K562 (cell line): ENCODE measurements around the gene EYA2. TPM values are rescaled to one million over a fixed set of nuclear protein-coding genes. Genes with fewer than 3 reads are reported as not detected.
A peak's percentile ranks its signal among the peaks of the same experiment; 100 is the strongest.

ENCODE experiments used
- ATAC-seq: fragments of 200-7000 bp; cut with Tn5 transposase; 3 replicates; pipeline ENCODE4 v1.9.1; 2020; ENCODE audit warnings: moderate library complexity
- BruUV-seq: library from RNA; stranded (reverse); fragments of 400-500 nt; replicated peaks from 2 replicates; lab custom pipeline; 2021; lab: Mats Ljungman, UMichigan
- CTCF ChIA-PET: fragments of 300-600 bp; formaldehyde crosslinking; extraction: SDS; loops from one replicate; lab custom pipeline; 2021; ENCODE audit warnings: low intra/inter-chr PET ratio; lab: Yijun Ruan, JAX
- POLR2A ChIA-PET: fragments of 300-600, 350-650 bp; sonication (Branson Sonifier 250); formaldehyde crosslinking; extraction: SDS; loops from one replicate; lab custom pipeline; 2021; ENCODE audit warnings: antibody characterized with exemption, inconsistent platforms; lab: Yijun Ruan, JAX
- DNase-seq, 4 experiments: peaks; one replicate each; pipeline versions ENCODE4 v3.0.0 to v3.0.0-alpha.2; 2011 to 2018; ENCODE audit warnings: low spot score in 3 of 4, mixed read lengths in 3 of 4; ENCODE audit errors: extremely low read depth in 1 of 4
- FAIRE-seq: peaks from 2 replicates; lab custom pipeline; 2011; peaks lifted over from hg19 to GRCh38; lab: Jason Lieb, UNC
- H2AFZ ChIP-seq: 2 replicates; pipeline ENCODE4 v1.6.0; 2011; ENCODE audit warnings: low read depth, low read length, control low read depth, inconsistent platforms
- H3K27ac ChIP-seq: fragments of 200-600 bp; 3 replicates; pipeline ENCODE4 v1.8.0; 2011; ENCODE audit warnings: low read depth, mild to moderate bottlenecking, control low read depth, inconsistent platforms, low read length, moderate library complexity, mixed read lengths; ENCODE audit errors: extremely low read depth
- H3K27me3 ChIP-seq, 2 experiments: fragments of 300-600 bp in 1 of 2; 2 replicates in 1 of 2; 3 replicates in 1 of 2; pipeline versions ENCODE4 v1.6.0 to v1.8.0; 2011; ENCODE audit warnings: inconsistent platforms in 2 of 2, low read length in 2 of 2, mild to moderate bottlenecking in 1 of 2, mixed read lengths in 1 of 2, moderate library complexity in 1 of 2; ENCODE audit not compliant: control insufficient read depth in 2 of 2, insufficient read depth in 2 of 2
- H3K36me3 ChIP-seq: fragments of 300-600 bp; 3 replicates; pipeline ENCODE4 v1.8.0; 2011; ENCODE audit warnings: mild to moderate bottlenecking, low read length, inconsistent platforms; ENCODE audit not compliant: control insufficient read depth, insufficient read depth
- H3K4me1 ChIP-seq, 2 experiments: fragments of 200-600 bp in 1 of 2; replicated peaks in 1 of 2; 2 replicates in 1 of 2; 3 replicates in 1 of 2; pipeline versions ENCODE4 v1.5.1 to v1.8.0; 2011; ENCODE audit warnings: inconsistent platforms in 2 of 2, low read length in 2 of 2, mild to moderate bottlenecking in 1 of 2, mixed read lengths in 1 of 2, moderate library complexity in 1 of 2; ENCODE audit not compliant: control insufficient read depth in 2 of 2, insufficient read depth in 2 of 2
- H3K4me2 ChIP-seq: 2 replicates; pipeline ENCODE4 v1.6.1; 2011; ENCODE audit warnings: low read length, control low read depth, inconsistent platforms, mixed read lengths; ENCODE audit not compliant: insufficient read depth
- H3K4me3 ChIP-seq: fragments of 200-600 bp; sonication (generic), shearing (Covaris generic); 2 replicates; pipeline ENCODE4 v1.5.1; 2016; ENCODE audit warnings: control low read depth, inconsistent platforms
- H3K79me2 ChIP-seq: fragments of 200-600 bp; 3 replicates; pipeline ENCODE4 v1.8.0; 2011; ENCODE audit warnings: low read length, inconsistent platforms; ENCODE audit not compliant: control insufficient read depth, insufficient read depth
- H3K9ac ChIP-seq, 2 experiments: 2 replicates each; pipeline versions ENCODE4 v1.6.0 to v1.6.1; 2011; ENCODE audit warnings: low read depth in 2 of 2, low read length in 2 of 2, control low read depth in 1 of 2, inconsistent platforms in 1 of 2, mild to moderate bottlenecking in 1 of 2, mixed read lengths in 1 of 2; ENCODE audit not compliant: insufficient read depth in 1 of 2
- H3K9me1 ChIP-seq: one replicate; pipeline ENCODE4 v1.6.0; 2011; ENCODE audit warnings: inconsistent platforms, mild to moderate bottlenecking, low read length, moderate library complexity; ENCODE audit not compliant: control insufficient read depth, insufficient read depth
- H3K9me3 ChIP-seq: replicated peaks from 2 replicates; pipeline ENCODE4 v1.5.1; 2011; ENCODE audit warnings: low read depth, low read length, inconsistent platforms; ENCODE audit not compliant: control insufficient read depth, insufficient read depth
- H4K20me1 ChIP-seq: replicated peaks from 2 replicates; pipeline ENCODE4 v1.6.1; 2011; ENCODE audit warnings: low read length, inconsistent platforms, mixed read lengths; ENCODE audit not compliant: control insufficient read depth, insufficient read depth
- NR1H2 ChIP-seq: sonication (generic); formaldehyde crosslinking; IDR thresholded peaks from 2 replicates; pipeline ENCODE4 v1.4.0; 2020; ENCODE audit warnings: mild to moderate bottlenecking, missing genetic modification reagents
- TFAP4 ChIP-seq: sonication (generic); formaldehyde crosslinking; IDR thresholded peaks from 2 replicates; pipeline ENCODE4 v1.8.0; 2022; ENCODE audit warnings: missing genetic modification reagents, mild to moderate bottlenecking, moderate library complexity, borderline replicate concordance
- ZBTB17 ChIP-seq: fragments of 450-650 bp; formaldehyde crosslinking; IDR thresholded peaks from 2 replicates; pipeline ENCODE4 v1.4.0; 2020; ENCODE audit warnings: mild to moderate bottlenecking
- ZNF23 ChIP-seq: fragments of 250-450 bp; sonication (Bioruptor Pico); IDR thresholded peaks from 2 replicates; pipeline ENCODE4 v1.4.0; 2020; ENCODE audit warnings: mild to moderate bottlenecking
- ZNF584 ChIP-seq: fragments of 200-800 bp; sonication (Bioruptor generic); IDR thresholded peaks from 2 replicates; pipeline ENCODE4 v1.6.1; 2016; ENCODE audit warnings: low read depth, mild to moderate bottlenecking, missing genetic modification characterization, missing compliant biosample characterization
- WGBS: fragments of 100-300 bp; shearing (Covaris generic); methylation state at CpG from one replicate; pipeline ENCODE4 v1.1.6; 2016; ENCODE audit warnings: low coverage, mixed read lengths; ENCODE audit not compliant: insufficient coverage; ENCODE audit errors: missing lambda C conversion rate; 5-methylcytosine and 5-hydroxymethylcytosine counted together
- in situ Hi-C: fragments of 300-500 bp; cut with MboI; formaldehyde crosslinking; loops from 4 replicates; pipeline ENCODE4 v1.15.0; 2018; ENCODE audit warnings: inconsistent platforms, mixed read lengths
- intact Hi-C: fragments of 100-400 bp; cut with micrococcal nuclease; formaldehyde crosslinking; loops from 2 replicates; pipeline ENCODE4 v1.14.2; 2022
- polyA plus RNA-seq, 8 experiments: library from polyadenylated mRNA; depleted of rRNA in 4 of 8; stranded (reverse) in 5 of 8; unstranded in 3 of 8; fragments of >200 nt; fragmentation: Nextera tagmentation in 2 of 8; fragmentation: Illumina TruSeq in 1 of 8; extraction: Ambion mirVana in 2 of 8; extraction: Trizol in 1 of 8; gene quantifications; 2 replicates each; pipeline versions ENCODE4 v1.2.1 to v1.2.3, GENCODE V29; 2011 to 2014; ENCODE audit warnings: inconsistent platforms in 1 of 8, missing spikeins in 1 of 8
- total RNA-seq, 7 experiments: library from RNA; depleted of rRNA in 6 of 7; stranded (reverse); fragments of >200 nt in 6 of 7; fragmentation: Illumina TruSeq in 2 of 7; extraction: Trizol in 2 of 7; gene quantifications; 2 replicates each; pipeline versions ENCODE4 v1.2.1 to v1.2.3, GENCODE V29; 2011 to 2021; ENCODE audit warnings: low replicate concordance in 1 of 7
- TF ChIP-seq, protein P1 (sequence below), 2 experiments: fragments of 150-350 bp in 1 of 2; IDR thresholded peaks; 2 replicates each; pipeline ENCODE4 v1.6.1; 2012 to 2016; ENCODE audit warnings: low read depth in 2 of 2, low read length in 2 of 2, mild to moderate bottlenecking in 1 of 2, moderate library complexity in 1 of 2
- TF ChIP-seq, protein P2 (sequence below), 2 experiments: fragments of 450-650 bp; formaldehyde crosslinking in 1 of 2; IDR thresholded peaks; 2 replicates each; pipeline versions ENCODE4 v1.4.0 to v1.6.1; 2014 to 2020; ENCODE audit warnings: mild to moderate bottlenecking in 2 of 2, borderline replicate concordance in 1 of 2, low read depth in 1 of 2

The EYA2 gene
- total and polyA plus RNA-seq, 9 of the 15 experiments (the other 6 are each of a cell fraction or from before 2014, with no cell fraction given): 0.03 TPM; not detected in 8

GRCh38 chr20:47041396-47041899 is 146.8 kb downstream of the EYA2 start:
- Histone ChIP-seq H3K27me3 (peaks cover 3 to 6% of the 10 kb centered on the region in 2 experiments; a peak in 2 of 5 replicates), H3K36me3 (no peaks in the 10 kb centered on the region), H3K9ac (no peak overlapping the region), H3K9me3 (no peaks in the 10 kb centered on the region; the same call in 1 of the 2 replicates), H3K4me2 (no peak overlapping the region), H2AFZ (no peak overlapping the region), H3K27ac (no peak overlapping the region), H4K20me1 (no peaks in the 10 kb centered on the region), H3K79me2 (no peaks in the 10 kb centered on the region), H3K4me1 (peaks cover 2 to 16% of the 10 kb centered on the region in 2 experiments; a peak in 4 of 5 replicates), H3K4me3 (no peak overlapping the region), H3K9me1 (no peaks in the 10 kb centered on the region)
- intact Hi-C loops: no loop called here
- in situ Hi-C loops: no loop called here
- no TSS peak for BruUV-seq
- peak in 1 of 4 experiments; percentile 10 for DNase-seq
- WGBS: 0% methylated on average over 4 of the region's 4 CpGs
- FAIRE-seq: no peak
- 0 out of 3 replicates have a peak, but pooled peaks have one; percentile 21 for ATAC-seq
- CTCF ChIA-PET: no interaction called here
- POLR2A ChIA-PET: no interaction called here
- TF ChIP-seq TFAP4 (no peak), NR1H2 (no peak), ZNF584 (no peak), ZNF23 (CRISPR knock-in tag) (peak; percentile 67; the same call in 1 of the 2 replicates), ZBTB17 (CRISPR knock-in tag) (peak; percentile 88)
- TF ChIP-seq, protein P1, sequence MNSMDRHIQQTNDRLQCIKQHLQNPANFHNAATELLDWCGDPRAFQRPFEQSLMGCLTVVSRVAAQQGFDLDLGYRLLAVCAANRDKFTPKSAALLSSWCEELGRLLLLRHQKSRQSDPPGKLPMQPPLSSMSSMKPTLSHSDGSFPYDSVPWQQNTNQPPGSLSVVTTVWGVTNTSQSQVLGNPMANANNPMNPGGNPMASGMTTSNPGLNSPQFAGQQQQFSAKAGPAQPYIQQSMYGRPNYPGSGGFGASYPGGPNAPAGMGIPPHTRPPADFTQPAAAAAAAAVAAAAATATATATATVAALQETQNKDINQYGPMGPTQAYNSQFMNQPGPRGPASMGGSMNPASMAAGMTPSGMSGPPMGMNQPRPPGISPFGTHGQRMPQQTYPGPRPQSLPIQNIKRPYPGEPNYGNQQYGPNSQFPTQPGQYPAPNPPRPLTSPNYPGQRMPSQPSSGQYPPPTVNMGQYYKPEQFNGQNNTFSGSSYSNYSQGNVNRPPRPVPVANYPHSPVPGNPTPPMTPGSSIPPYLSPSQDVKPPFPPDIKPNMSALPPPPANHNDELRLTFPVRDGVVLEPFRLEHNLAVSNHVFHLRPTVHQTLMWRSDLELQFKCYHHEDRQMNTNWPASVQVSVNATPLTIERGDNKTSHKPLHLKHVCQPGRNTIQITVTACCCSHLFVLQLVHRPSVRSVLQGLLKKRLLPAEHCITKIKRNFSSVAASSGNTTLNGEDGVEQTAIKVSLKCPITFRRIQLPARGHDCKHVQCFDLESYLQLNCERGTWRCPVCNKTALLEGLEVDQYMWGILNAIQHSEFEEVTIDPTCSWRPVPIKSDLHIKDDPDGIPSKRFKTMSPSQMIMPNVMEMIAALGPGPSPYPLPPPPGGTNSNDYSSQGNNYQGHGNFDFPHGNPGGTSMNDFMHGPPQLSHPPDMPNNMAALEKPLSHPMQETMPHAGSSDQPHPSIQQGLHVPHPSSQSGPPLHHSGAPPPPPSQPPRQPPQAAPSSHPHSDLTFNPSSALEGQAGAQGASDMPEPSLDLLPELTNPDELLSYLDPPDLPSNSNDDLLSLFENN (IDR thresholded peaks at IDR 0.05; ENCODE audit: low read depth in 2 of 2, low read length in 2 of 2): peak in 1 of 2 experiments; percentile 71; a peak in 1 of 4 replicates
- TF ChIP-seq, protein P2, sequence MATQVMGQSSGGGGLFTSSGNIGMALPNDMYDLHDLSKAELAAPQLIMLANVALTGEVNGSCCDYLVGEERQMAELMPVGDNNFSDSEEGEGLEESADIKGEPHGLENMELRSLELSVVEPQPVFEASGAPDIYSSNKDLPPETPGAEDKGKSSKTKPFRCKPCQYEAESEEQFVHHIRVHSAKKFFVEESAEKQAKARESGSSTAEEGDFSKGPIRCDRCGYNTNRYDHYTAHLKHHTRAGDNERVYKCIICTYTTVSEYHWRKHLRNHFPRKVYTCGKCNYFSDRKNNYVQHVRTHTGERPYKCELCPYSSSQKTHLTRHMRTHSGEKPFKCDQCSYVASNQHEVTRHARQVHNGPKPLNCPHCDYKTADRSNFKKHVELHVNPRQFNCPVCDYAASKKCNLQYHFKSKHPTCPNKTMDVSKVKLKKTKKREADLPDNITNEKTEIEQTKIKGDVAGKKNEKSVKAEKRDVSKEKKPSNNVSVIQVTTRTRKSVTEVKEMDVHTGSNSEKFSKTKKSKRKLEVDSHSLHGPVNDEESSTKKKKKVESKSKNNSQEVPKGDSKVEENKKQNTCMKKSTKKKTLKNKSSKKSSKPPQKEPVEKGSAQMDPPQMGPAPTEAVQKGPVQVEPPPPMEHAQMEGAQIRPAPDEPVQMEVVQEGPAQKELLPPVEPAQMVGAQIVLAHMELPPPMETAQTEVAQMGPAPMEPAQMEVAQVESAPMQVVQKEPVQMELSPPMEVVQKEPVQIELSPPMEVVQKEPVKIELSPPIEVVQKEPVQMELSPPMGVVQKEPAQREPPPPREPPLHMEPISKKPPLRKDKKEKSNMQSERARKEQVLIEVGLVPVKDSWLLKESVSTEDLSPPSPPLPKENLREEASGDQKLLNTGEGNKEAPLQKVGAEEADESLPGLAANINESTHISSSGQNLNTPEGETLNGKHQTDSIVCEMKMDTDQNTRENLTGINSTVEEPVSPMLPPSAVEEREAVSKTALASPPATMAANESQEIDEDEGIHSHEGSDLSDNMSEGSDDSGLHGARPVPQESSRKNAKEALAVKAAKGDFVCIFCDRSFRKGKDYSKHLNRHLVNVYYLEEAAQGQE (IDR thresholded peaks at IDR 0.05; ENCODE audit: borderline replicate concordance): peak; percentile 26; the same call in 1 of the 2 replicates
- TF ChIP-seq, protein P2 (CRISPR knock-in tag; IDR thresholded peaks at IDR 0.05; ENCODE audit: low read depth): no peak
